CD8-positive, alpha-beta memory T cell (primary cell): Measurements from ENCODE around the gene NFIX. TPM values are rescaled to one million over a fixed set of nuclear protein-coding genes. Genes with fewer than 3 reads are reported as not detected.

Source experiments
- CTCF ChIA-PET: fragments of 350-600 bp; sonication (Branson Sonifier 250); formaldehyde crosslinking; loops from one replicate; lab custom pipeline; 2021; ENCODE audit warnings: antibody characterized with exemption; lab: Charles Lee
- POLR2A ChIA-PET: fragments of 350-600 bp; sonication (Branson Sonifier 250); formaldehyde crosslinking; loops from one replicate; lab custom pipeline; 2021; ENCODE audit warnings: antibody characterized with exemption; lab: Charles Lee
- DNase-seq, 5 donors: peaks; one replicate each; pipeline versions ENCODE4 v3.0.0 to v3.0.0-alpha.2; 2020 to 2022; ENCODE audit warnings: mixed read lengths in 1 of 5
- H3K27ac ChIP-seq: one replicate; pipeline ENCODE4 v1.7.0; 2013; ENCODE audit warnings: low read depth, mild to moderate bottlenecking, low read length, moderate library complexity
- H3K27me3 ChIP-seq: 2 replicates; pipeline ENCODE4 v1.7.0; 2013; ENCODE audit warnings: low read length, mild to moderate bottlenecking; ENCODE audit not compliant: insufficient read depth, poor library complexity, severe bottlenecking
- H3K36me3 ChIP-seq: 2 replicates; pipeline ENCODE4 v1.7.0; 2013; ENCODE audit warnings: mild to moderate bottlenecking, low read length, moderate library complexity; ENCODE audit not compliant: insufficient read depth
- H3K4me1 ChIP-seq: 2 replicates; pipeline ENCODE4 v1.7.0; 2013; ENCODE audit warnings: mild to moderate bottlenecking, low read length, moderate library complexity; ENCODE audit not compliant: insufficient read depth
- H3K4me3 ChIP-seq: 2 replicates; pipeline ENCODE4 v1.7.0; 2013; ENCODE audit warnings: mild to moderate bottlenecking, low read length
- H3K9me3 ChIP-seq: 2 replicates; pipeline ENCODE4 v1.7.0; 2013; ENCODE audit warnings: mild to moderate bottlenecking, low read length
- H3K27ac Mint-ChIP-seq, 8 donors: one replicate each; pipeline ENCODE4 v1.8.0; 2020 to 2021; ENCODE audit warnings: mixed read lengths in 8 of 8, mild to moderate bottlenecking in 6 of 8, inconsistent platforms in 3 of 8, moderate library complexity in 3 of 8
- H3K27me3 Mint-ChIP-seq, 2 donors: one replicate each; pipeline ENCODE4 v1.8.0; 2020 to 2021; ENCODE audit warnings: mixed read lengths in 2 of 2, mild to moderate bottlenecking in 1 of 2, moderate library complexity in 1 of 2
- H3K36me3 Mint-ChIP-seq, 3 donors: one replicate each; pipeline ENCODE4 v1.8.0; 2020 to 2021; ENCODE audit warnings: mixed read lengths in 3 of 3, inconsistent platforms in 1 of 3, mild to moderate bottlenecking in 1 of 3
- H3K4me1 Mint-ChIP-seq, 3 donors: one replicate each; pipeline ENCODE4 v1.8.0; 2020 to 2021; ENCODE audit warnings: mixed read lengths in 3 of 3, inconsistent platforms in 1 of 3, mild to moderate bottlenecking in 1 of 3
- H3K4me3 Mint-ChIP-seq, 7 donors: one replicate each; pipeline ENCODE4 v1.8.0; 2020 to 2021; ENCODE audit warnings: mixed read lengths in 7 of 7, mild to moderate bottlenecking in 6 of 7, moderate library complexity in 4 of 7, inconsistent platforms in 2 of 7
- H3K9me3 Mint-ChIP-seq, 5 donors: one replicate each; pipeline ENCODE4 v1.8.0; 2020 to 2022; ENCODE audit warnings: mixed read lengths in 5 of 5, mild to moderate bottlenecking in 3 of 5, moderate library complexity in 2 of 5, inconsistent platforms in 1 of 5
- polyA plus RNA-seq: library from polyadenylated mRNA; unstranded; fragments of 300-500 nt; fragmentation: Illumina TruSeq; gene quantifications from one replicate; pipeline ENCODE4 v1.2.3, GENCODE V29; 2021
- total RNA-seq, 2 experiments: library from RNA; stranded (reverse); gene quantifications; one replicate each; pipeline ENCODE4 v1.2.3, GENCODE V29; 2021

Gene NFIX
- total and polyA plus RNA-seq, 3 experiments from 2014 or later: 0.94 to 2.8 (median 2.3) TPM

DNA sequence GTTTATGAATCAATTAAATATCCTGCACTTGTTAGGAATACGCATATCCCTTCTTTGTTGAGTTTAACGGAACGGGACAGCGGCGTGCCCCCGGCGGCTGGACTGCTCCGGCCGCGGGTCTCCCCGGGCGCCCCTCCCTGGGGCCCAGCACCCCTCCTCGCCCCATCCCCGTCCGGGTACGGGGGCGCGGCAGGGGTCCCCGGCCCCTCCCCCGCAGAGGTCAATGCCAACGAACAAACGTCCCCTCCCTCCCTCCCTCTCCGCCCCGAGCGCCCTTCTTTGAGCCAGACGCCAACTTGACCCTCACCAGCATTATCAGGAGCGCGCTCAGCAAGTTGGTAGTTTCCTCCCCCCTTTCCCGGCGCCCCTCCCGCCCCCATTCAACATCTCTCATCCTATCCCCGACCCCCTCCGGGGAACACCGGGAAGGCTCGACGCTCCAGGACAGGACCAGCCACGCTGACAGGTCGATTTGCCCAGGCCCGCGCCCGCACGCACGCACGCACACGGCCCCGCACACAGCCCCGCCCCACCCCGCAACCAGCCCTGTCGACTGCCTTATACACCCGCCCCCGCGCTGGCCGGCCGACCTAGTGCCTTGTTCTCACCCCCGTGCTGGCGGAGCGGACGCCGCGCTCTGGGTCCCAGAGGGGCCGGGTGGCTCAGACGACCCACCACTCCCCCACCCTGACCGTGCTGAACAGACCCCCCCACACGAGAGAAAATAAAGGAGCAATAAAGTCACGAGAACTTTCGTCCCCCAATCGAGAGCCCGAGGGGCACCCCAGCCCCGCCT is 102.4 kb downstream of the NFIX start:
- H3K27ac ChIP-seq: peak overlapping the region; percentile 59
- peaks cover 66% of the 10 kb centered on the region for H3K4me1 ChIP-seq
- peaks cover 17% of the 10 kb centered on the region for H3K27me3 ChIP-seq
- peaks cover 0 to 4% (median 0%) of the 10 kb centered on the region in 5 donors for H3K9me3 Mint-ChIP-seq
- H3K36me3 Mint-ChIP-seq: peaks cover 0 to 3% (median 0%) of the 10 kb centered on the region in 3 donors
- peaks cover 27 to 28% of the 10 kb centered on the region in 2 donors for H3K27me3 Mint-ChIP-seq
- no peaks in the 10 kb centered on the region for H3K9me3 ChIP-seq
- H3K36me3 ChIP-seq: no peaks in the 10 kb centered on the region
- peak overlapping the region; percentile 12 to 79 (median 50) for H3K4me3 Mint-ChIP-seq
- peaks cover 39 to 71% (median 44%) of the 10 kb centered on the region in 3 donors for H3K4me1 Mint-ChIP-seq
- peak in 1 of 5 donors; percentile 55 for DNase-seq
- peak overlapping the region in 2 of 8 donors; percentile 61 to 82 for H3K27ac Mint-ChIP-seq
- H3K4me3 ChIP-seq: no peak overlapping the region
- ChIA-PET CTCF (interaction anchor here (4.3 kb wide), 1 partner anchor 132 kb away, joined by 45 read pairs; no protein-coding TSS in a partner anchor), POLR2A (interaction anchor here (0.6 kb wide), 1 partner anchor 151 kb away, joined by 4 read pairs; no protein-coding TSS in a partner anchor)

GRCh38 chr19:13098277-13099072 is 103.2 kb downstream of the NFIX start:
- no peaks in the 10 kb centered on the region for H3K9me3 ChIP-seq
- ChIA-PET POLR2A (interaction anchor here (1.5 kb wide), 1 partner anchor 69 kb away, joined by 9 read pairs; no protein-coding TSS in a partner anchor), CTCF (interaction anchor here (1.1 kb wide), 1 partner anchor 7 kb away, joined by 4 read pairs; no protein-coding TSS in a partner anchor)
- no peak for DNase-seq
- Mint-ChIP-seq H3K27ac (peak overlapping the region in 7 of 8 donors; percentile 8 to 89 (median 71)), H3K27me3 (peaks cover 27 to 28% of the 10 kb centered on the region in 2 donors), H3K36me3 (peaks cover 0 to 3% (median 0%) of the 10 kb centered on the region in 3 donors), H3K9me3 (peaks cover 0 to 4% (median 0%) of the 10 kb centered on the region in 5 donors), H3K4me3 (peak overlapping the region; percentile 65 to 85 (median 78)), H3K4me1 (peaks cover 44 to 77% (median 49%) of the 10 kb centered on the region in 3 donors)
- H3K27me3 ChIP-seq: peaks cover 17% of the 10 kb centered on the region
- peak overlapping the region; percentile 82 for H3K27ac ChIP-seq
- peak overlapping the region; percentile 60 for H3K4me3 ChIP-seq
- H3K4me1 ChIP-seq: peaks cover 74% of the 10 kb centered on the region
- no peaks in the 10 kb centered on the region for H3K36me3 ChIP-seq

DNA sequence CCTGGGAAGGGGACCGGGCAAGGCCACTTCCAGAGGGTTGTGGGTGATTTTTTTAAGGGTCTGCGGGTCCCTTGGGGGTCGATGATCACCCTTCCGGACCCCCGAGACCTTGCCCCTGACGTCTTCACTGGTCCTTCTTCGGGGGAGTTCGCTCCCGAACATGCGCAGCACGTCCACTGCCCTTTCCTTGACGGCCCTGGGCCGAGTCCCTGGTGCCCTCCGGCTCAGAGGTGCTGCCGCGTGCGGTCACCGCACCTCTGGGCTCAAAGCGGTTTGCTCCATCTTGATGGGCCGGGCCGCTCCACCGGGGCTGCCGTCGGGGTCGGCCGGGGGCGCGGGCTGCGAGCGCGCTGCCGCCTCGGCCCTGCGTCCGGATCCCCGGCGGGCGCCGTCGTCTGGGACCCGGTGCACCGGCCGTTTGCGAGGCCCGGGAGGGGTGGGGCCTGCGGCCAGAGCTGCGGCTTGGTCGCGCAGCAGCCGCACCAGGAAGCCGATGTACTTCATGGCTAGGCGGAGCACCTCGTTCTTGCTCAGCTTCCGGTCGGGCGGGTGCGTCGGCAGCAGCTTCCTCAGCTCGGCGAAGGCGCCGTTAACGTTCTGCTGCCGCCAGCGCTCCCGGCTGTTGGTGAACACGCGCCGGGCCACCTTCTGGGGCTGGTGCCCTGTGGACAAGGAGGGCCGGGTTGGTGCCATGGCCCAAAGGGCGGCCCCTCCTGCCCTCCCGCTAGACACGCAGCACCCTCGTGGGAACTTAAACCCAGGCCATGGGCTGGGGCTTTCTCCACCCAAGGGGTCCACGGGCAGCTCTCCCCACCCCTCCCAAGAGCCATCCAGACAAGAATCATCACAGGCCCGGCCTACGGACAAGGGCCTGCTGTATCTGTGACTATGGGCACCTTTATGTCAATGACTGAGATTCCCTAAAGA is 104.1 kb downstream of the NFIX start:
- ChIA-PET CTCF (interaction anchor here (0.9 to 2.1 kb wide), 5 partner anchors 8 to 134 kb away, joined by 3 to 10 read pairs (median 7); no protein-coding TSS in a partner anchor), POLR2A (interaction anchor here (1.0 to 1.7 kb wide), 10 partner anchors 18 to 307 kb away, joined by 3 to 10 read pairs (median 4); partner anchors contain the start of genes IER2, NACC1, STX10 and TRMT1)
- H3K9me3 ChIP-seq: no peaks in the 10 kb centered on the region
- H3K27ac Mint-ChIP-seq: peak overlapping the region; percentile 86 to 100 (median 96)
- DNase-seq: peak; percentile 73 to 88 (median 80)
- peak overlapping the region; percentile 66 to 85 (median 81) for H3K4me3 Mint-ChIP-seq
- peaks cover 46 to 78% (median 51%) of the 10 kb centered on the region in 3 donors for H3K4me1 Mint-ChIP-seq
- H3K36me3 Mint-ChIP-seq: peaks cover 0 to 3% (median 0%) of the 10 kb centered on the region in 3 donors
- H3K4me3 ChIP-seq: peak overlapping the region; percentile 60
- H3K36me3 ChIP-seq: no peaks in the 10 kb centered on the region
- H3K9me3 Mint-ChIP-seq: peaks cover 0 to 4% (median 0%) of the 10 kb centered on the region in 5 donors
- H3K27me3 Mint-ChIP-seq: peaks cover 23 to 28% of the 10 kb centered on the region in 2 donors
- H3K27ac ChIP-seq: peak overlapping the region; percentile 82
- peaks cover 81% of the 10 kb centered on the region for H3K4me1 ChIP-seq
- peaks cover 17% of the 10 kb centered on the region for H3K27me3 ChIP-seq

DNA sequence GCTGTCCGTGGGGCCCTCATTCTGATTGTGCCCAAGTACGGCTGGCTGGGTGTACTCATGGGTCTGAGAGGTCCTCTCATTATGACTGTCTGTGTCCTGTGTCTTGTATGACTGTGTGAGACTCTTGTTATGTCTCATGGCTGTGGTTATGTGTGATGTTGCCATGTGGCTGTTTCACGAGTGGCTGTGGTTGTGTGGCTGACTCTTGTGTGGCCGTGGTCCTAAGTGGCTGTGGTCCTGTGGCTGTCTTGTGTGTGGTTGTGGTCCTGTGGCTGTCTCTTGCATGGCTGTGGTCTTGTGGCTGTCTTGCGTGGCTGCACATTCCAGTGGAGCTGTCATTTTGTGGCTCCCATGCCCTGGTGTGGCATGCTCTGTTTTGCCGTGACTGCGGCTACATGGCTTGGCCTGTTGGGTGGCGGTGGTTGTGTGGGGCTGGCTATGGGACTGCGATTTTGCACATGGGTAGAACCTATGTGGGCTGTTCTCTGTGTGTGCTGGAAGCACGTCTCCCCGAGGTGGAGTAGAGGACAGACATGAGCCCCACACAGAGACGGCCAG is 104.8 kb downstream of the NFIX start:
- H3K4me1 Mint-ChIP-seq: peaks cover 46 to 82% (median 51%) of the 10 kb centered on the region in 3 donors
- H3K36me3 ChIP-seq: no peaks in the 10 kb centered on the region
- H3K27ac ChIP-seq: peak overlapping the region; percentile 82
- H3K36me3 Mint-ChIP-seq: peaks cover 0 to 6% (median 0%) of the 10 kb centered on the region in 3 donors
- ChIA-PET POLR2A (interaction anchor here (1.0 to 1.7 kb wide), 10 partner anchors 17 to 308 kb away, joined by 3 to 10 read pairs (median 4); partner anchors contain the start of genes IER2, NACC1, STX10 and TRMT1), CTCF (interaction anchor here (1.1 to 2.2 kb wide), 6 partner anchors 9 to 215 kb away, joined by 3 to 10 read pairs (median 6); partner anchors contain the start of gene NACC1)
- DNase-seq: peak; percentile 43 to 86 (median 60)
- peak overlapping the region; percentile 55 for H3K4me3 ChIP-seq
- H3K4me1 ChIP-seq: peaks cover 82% of the 10 kb centered on the region
- peaks cover 20 to 24% of the 10 kb centered on the region in 2 donors for H3K27me3 Mint-ChIP-seq
- no peaks in the 10 kb centered on the region for H3K9me3 ChIP-seq
- H3K27me3 ChIP-seq: peaks cover 17% of the 10 kb centered on the region
- H3K9me3 Mint-ChIP-seq: peaks cover 0 to 4% (median 0%) of the 10 kb centered on the region in 5 donors
- H3K27ac Mint-ChIP-seq: peak overlapping the region; percentile 86 to 100 (median 96)
- H3K4me3 Mint-ChIP-seq: peak overlapping the region; percentile 64 to 82 (median 75)

DNA sequence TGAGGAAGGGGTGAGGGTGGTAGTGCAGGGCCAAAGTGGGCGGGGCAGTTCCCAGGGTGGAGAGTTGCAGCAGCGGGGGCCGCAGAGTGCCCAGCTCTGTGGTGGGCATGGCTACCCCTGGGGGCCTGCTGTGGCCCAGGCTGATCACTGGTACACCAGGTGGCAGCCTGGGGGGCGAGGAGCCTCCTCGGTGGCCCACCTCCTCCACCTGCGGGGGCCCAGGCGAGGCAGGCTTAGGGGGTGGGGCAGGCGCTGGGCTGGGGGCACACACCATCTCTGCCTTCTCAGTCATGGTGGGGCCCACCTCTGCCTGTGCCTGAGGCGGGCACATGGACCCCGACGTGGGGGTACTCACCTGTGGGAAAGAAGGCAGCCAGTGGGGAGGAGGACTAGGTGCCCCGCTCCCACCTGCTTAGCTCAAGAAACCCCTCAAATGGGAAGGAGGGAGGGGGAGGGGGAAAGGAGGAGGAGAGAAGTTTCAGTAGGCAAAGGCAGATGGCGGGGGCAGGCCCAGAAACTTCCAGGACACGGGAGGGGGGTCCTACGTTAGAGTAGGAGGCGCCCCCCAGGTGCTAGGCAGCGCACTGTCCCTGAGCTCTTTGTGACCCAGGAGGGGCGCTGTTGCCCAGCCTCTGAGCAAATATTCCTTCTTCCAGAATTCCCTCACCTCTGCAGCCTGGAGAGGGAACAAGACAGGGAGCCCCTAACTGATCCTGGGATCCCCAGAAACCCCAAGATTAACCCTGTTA is 105.7 kb downstream of the NFIX start:
- Mint-ChIP-seq H3K27ac (peak overlapping the region in 6 of 8 donors; percentile 37 to 96 (median 73)), H3K4me3 (peak overlapping the region; percentile 57 to 88 (median 78)), H3K27me3 (peaks cover 19 to 20% of the 10 kb centered on the region in 2 donors), H3K4me1 (peaks cover 43 to 80% (median 48%) of the 10 kb centered on the region in 3 donors), H3K9me3 (peaks cover 0 to 4% (median 0%) of the 10 kb centered on the region in 5 donors), H3K36me3 (peaks cover 0 to 6% (median 0%) of the 10 kb centered on the region in 3 donors)
- no peaks in the 10 kb centered on the region for H3K36me3 ChIP-seq
- POLR2A ChIA-PET: interaction anchor here (1.0 to 1.7 kb wide), 3 partner anchors 16 to 216 kb away, joined by 3 to 10 read pairs (median 4); partner anchors contain the start of genes NACC1 and TRMT1
- H3K4me3 ChIP-seq: peak overlapping the region; percentile 70
- CTCF ChIA-PET: interaction anchor here (1.1 to 2.2 kb wide), 5 partner anchors 12 to 216 kb away, joined by 3 to 10 read pairs (median 5); partner anchors contain the start of gene NACC1
- peaks cover 14% of the 10 kb centered on the region for H3K27me3 ChIP-seq
- peaks cover 75% of the 10 kb centered on the region for H3K4me1 ChIP-seq
- H3K9me3 ChIP-seq: no peaks in the 10 kb centered on the region
- H3K27ac ChIP-seq: peak overlapping the region; percentile 88
- DNase-seq: no peak
